CD4-positive, alpha-beta T cell (primary cell): ENCODE data around the gene ANKRD28. TPM values are rescaled to one million over a fixed set of nuclear protein-coding genes. Genes with fewer than 3 reads are reported as not detected.

ENCODE experiments used
- ATAC-seq: fragments of 200-7000 bp; cut with Tn5 transposase; one replicate; pipeline ENCODE4 v1.10.0; 2022; ENCODE audit warnings: mild to moderate bottlenecking; ENCODE audit not compliant: poor library complexity
- CTCF ChIA-PET: fragments of 350-600 bp; sonication (Branson Sonifier 250); formaldehyde crosslinking; loops from one replicate; lab custom pipeline; 2021; ENCODE audit warnings: antibody characterized with exemption, inconsistent platforms; lab: Charles Lee
- POLR2A ChIA-PET: fragments of 350-600 bp; sonication (Branson Sonifier 250); formaldehyde crosslinking; loops from one replicate; lab custom pipeline; 2021; ENCODE audit warnings: antibody characterized with exemption, inconsistent platforms; lab: Charles Lee
- DNase-seq, 14 experiments: peaks; one replicate each; pipeline ENCODE4 v3.0.0-alpha.2; 2013 to 2020; ENCODE audit warnings: mixed read lengths in 2 of 14
- H3K27ac ChIP-seq, 2 donors: one replicate each; pipeline versions ENCODE4 v1.5.1 to v1.7.0; 2013; ENCODE audit warnings: low read length in 2 of 2, low read depth in 1 of 2, mild to moderate bottlenecking in 1 of 2
- H3K27me3 ChIP-seq, 2 experiments: 1 replicate in 1 of 2; 2 replicates in 1 of 2; pipeline versions ENCODE4 v1.6.1 to v1.7.0; 2013; ENCODE audit warnings: low read length in 2 of 2, control low read depth in 1 of 2, mild to moderate bottlenecking in 1 of 2, moderate library complexity in 1 of 2; ENCODE audit not compliant: insufficient read depth in 2 of 2, control insufficient read depth in 1 of 2
- H3K36me3 ChIP-seq: one replicate; pipeline ENCODE4 v1.6.1; 2013; ENCODE audit warnings: low read length, control low read depth; ENCODE audit not compliant: insufficient read depth
- H3K4me1 ChIP-seq: one replicate; pipeline ENCODE4 v1.6.1; 2013; ENCODE audit warnings: low read length, control low read depth; ENCODE audit not compliant: insufficient read depth
- H3K4me3 ChIP-seq: one replicate; pipeline ENCODE4 v1.5.1; 2013; ENCODE audit warnings: mild to moderate bottlenecking, low read length, moderate library complexity
- H3K9me3 ChIP-seq, 2 experiments: 1 replicate in 1 of 2; 2 replicates in 1 of 2; pipeline versions ENCODE4 v1.6.1 to v1.7.0; 2013; ENCODE audit warnings: low read length in 2 of 2, mild to moderate bottlenecking in 2 of 2, control low read depth in 1 of 2, moderate library complexity in 1 of 2; ENCODE audit not compliant: control insufficient read depth in 1 of 2, insufficient read depth in 1 of 2
- H3K27ac Mint-ChIP-seq: one replicate; pipeline ENCODE4 v1.8.0; 2020; ENCODE audit warnings: mixed read lengths
- H3K27me3 Mint-ChIP-seq: one replicate; pipeline ENCODE4 v1.8.0; 2021; ENCODE audit warnings: mixed read lengths
- H3K36me3 Mint-ChIP-seq: one replicate; pipeline ENCODE4 v1.8.0; 2021; ENCODE audit warnings: low read depth, mixed read lengths
- H3K4me1 Mint-ChIP-seq: one replicate; pipeline ENCODE4 v1.8.0; 2021; ENCODE audit warnings: low read depth, mixed read lengths
- H3K4me3 Mint-ChIP-seq: one replicate; pipeline ENCODE4 v1.8.0; 2020; ENCODE audit warnings: mild to moderate bottlenecking, mixed read lengths
- H3K9me3 Mint-ChIP-seq: one replicate; pipeline ENCODE4 v1.8.0; 2020; ENCODE audit warnings: mixed read lengths
- intact Hi-C, 2 experiments: fragments of 100-400 bp; cut with DNase I in 1 of 2; cut with micrococcal nuclease in 1 of 2; formaldehyde crosslinking; loops; one replicate each; pipeline versions ENCODE4 v1.15.1 to v1.9.0; 2023 to 2025; cut with DNase I, micrococcal nuclease
- total RNA-seq, 174 experiments: library from RNA in 2 of 174; stranded (reverse) in 2 of 174; gene quantifications; one replicate each; pipeline ENCODE4 v1.2.3 and lab custom pipeline; 2021 to 2026
- TF ChIP-seq, protein P1 (sequence below): fragments of 200-600 bp; IDR thresholded peaks from one replicate; pipeline ENCODE4 v1.8.0; 2022; ENCODE audit warnings: antibody characterized with exemption, mild to moderate bottlenecking

Gene ANKRD28
- total RNA-seq, 2 experiments from 2014 or later: 36.6 to 43.1 TPM

GRCh38 chr3:15632212-15632580 lies 165.6 kb downstream of the ANKRD28 start:
- Mint-ChIP-seq H3K4me3 (no peak overlapping the region), H3K27me3 (no peaks in the 10 kb centered on the region), H3K27ac (no peak overlapping the region), H3K36me3 (peaks cover 9% of the 10 kb centered on the region), H3K9me3 (no peaks in the 10 kb centered on the region), H3K4me1 (peaks cover 35% of the 10 kb centered on the region)
- ATAC-seq (no peak), DNase-seq (no peak)
- POLR2A ChIA-PET: no interaction called here
- Histone ChIP-seq H3K27ac (no peak overlapping the region), H3K9me3 (no peaks in the 10 kb centered on the region), H3K36me3 (no peaks in the 10 kb centered on the region), H3K27me3 (no peaks in the 10 kb centered on the region), H3K4me1 (peaks cover 26% of the 10 kb centered on the region), H3K4me3 (no peak overlapping the region)
- TF ChIP-seq, protein P1, sequence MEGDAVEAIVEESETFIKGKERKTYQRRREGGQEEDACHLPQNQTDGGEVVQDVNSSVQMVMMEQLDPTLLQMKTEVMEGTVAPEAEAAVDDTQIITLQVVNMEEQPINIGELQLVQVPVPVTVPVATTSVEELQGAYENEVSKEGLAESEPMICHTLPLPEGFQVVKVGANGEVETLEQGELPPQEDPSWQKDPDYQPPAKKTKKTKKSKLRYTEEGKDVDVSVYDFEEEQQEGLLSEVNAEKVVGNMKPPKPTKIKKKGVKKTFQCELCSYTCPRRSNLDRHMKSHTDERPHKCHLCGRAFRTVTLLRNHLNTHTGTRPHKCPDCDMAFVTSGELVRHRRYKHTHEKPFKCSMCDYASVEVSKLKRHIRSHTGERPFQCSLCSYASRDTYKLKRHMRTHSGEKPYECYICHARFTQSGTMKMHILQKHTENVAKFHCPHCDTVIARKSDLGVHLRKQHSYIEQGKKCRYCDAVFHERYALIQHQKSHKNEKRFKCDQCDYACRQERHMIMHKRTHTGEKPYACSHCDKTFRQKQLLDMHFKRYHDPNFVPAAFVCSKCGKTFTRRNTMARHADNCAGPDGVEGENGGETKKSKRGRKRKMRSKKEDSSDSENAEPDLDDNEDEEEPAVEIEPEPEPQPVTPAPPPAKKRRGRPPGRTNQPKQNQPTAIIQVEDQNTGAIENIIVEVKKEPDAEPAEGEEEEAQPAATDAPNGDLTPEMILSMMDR: no peak
- CTCF ChIA-PET: no interaction called here
- intact Hi-C loops: loop anchor here in 1 of 2 experiments (5.0 kb wide), 1 partner anchor 545 kb away; no protein-coding TSS in a partner anchor

- Mint-ChIP-seq H3K36me3 (peaks cover 6% of the 10 kb centered on the region), H3K4me1 (peaks cover 30% of the 10 kb centered on the region), H3K27me3 (no peaks in the 10 kb centered on the region), H3K9me3 (no peaks in the 10 kb centered on the region), H3K4me3 (no peak overlapping the region), H3K27ac (no peak overlapping the region)
- Histone ChIP-seq H3K27ac (no peak overlapping the region), H3K36me3 (no peaks in the 10 kb centered on the region), H3K4me1 (peaks cover 20% of the 10 kb centered on the region), H3K27me3 (no peaks in the 10 kb centered on the region), H3K9me3 (no peaks in the 10 kb centered on the region), H3K4me3 (no peak overlapping the region)
- intact Hi-C loops: loop anchor here (2.0 to 5.0 kb wide), 2 partner anchors 546 to 615 kb away; no protein-coding TSS in a partner anchor
- CTCF ChIA-PET: no interaction called here
- DNase-seq (no peak), ATAC-seq (no peak)
- POLR2A ChIA-PET: interaction anchor here (1.1 kb wide), 1 partner anchor 171 kb away, joined by 3 read pairs; no protein-coding TSS in a partner anchor
- TF ChIP-seq, protein P1: no peak
Measured at GRCh38 chr3:15631426-15632211, 166.2 kb downstream of the ANKRD28 start.

DNA sequence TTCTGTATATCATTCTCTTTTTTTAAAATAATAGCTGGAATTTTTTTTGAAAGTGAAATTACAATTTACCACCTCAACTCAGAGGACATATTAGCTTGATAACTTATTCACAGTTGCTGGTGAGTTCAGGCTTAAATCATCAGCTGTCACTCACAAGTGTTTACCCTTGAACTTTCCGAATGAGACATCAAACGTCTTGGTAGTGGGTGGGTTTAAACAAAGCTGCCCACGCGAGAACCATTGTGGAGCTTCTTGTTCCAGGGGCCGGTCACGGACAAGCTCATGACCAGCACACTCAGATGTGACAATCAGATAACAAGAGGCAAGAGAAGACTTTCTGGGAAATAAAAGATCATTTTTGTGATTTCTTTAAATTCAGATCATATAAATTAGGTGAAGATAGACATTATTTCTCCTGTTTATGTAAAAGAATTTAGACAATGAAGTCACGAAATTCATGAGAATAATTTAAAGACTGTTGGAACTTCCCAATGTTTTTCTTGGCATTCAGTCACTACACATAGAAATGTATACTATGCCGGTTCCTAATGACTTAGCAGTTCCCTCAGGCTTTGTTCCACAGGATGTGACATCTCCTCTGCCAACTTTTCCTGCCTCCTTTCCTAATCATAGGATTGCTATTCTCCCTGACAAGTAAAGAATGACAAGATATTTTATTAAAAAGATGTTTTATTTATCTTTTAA lies 167.0 kb downstream of the ANKRD28 start:
- CTCF ChIA-PET: interaction anchor here (0.5 to 1.1 kb wide), 3 partner anchors 166 to 637 kb away, joined by 3 to 5 read pairs (median 5); partner anchors contain the start of gene ANKRD28
- Histone ChIP-seq H3K36me3 (no peaks in the 10 kb centered on the region), H3K4me1 (peaks cover 12% of the 10 kb centered on the region), H3K4me3 (peak overlapping the region; percentile 3), H3K27me3 (no peaks in the 10 kb centered on the region), H3K9me3 (no peaks in the 10 kb centered on the region), H3K27ac (no peak overlapping the region)
- H3K27ac Mint-ChIP-seq: peak overlapping the region; percentile 40
- peaks cover 6% of the 10 kb centered on the region for H3K36me3 Mint-ChIP-seq
- intact Hi-C loops: loop anchor here (1.0 to 5.0 kb wide), 5 partner anchors 17 to 616 kb away; no protein-coding TSS in a partner anchor
- ATAC-seq: no peak
- no peak overlapping the region for H3K4me3 Mint-ChIP-seq
- H3K9me3 Mint-ChIP-seq: no peaks in the 10 kb centered on the region
- H3K4me1 Mint-ChIP-seq: peaks cover 24% of the 10 kb centered on the region
- no peak for DNase-seq
- TF ChIP-seq, protein P1: no peak
- no peaks in the 10 kb centered on the region for H3K27me3 Mint-ChIP-seq
- POLR2A ChIA-PET: interaction anchor here (1.1 kb wide), 3 partner anchors 30 to 181 kb away, joined by 3 to 5 read pairs (median 3); partner anchors contain the start of genes BTD and HACL1
